Left lung (tissue), 10 donors: ENCODE measurements around the gene A3GALT2. TPM values are rescaled to one million over a fixed set of nuclear protein-coding genes. Genes with fewer than 3 reads are reported as not detected.

Source experiments
- ATAC-seq: fragments of 200-7000 bp; cut with Tn5 transposase; one replicate; pipeline ENCODE4 v1.9.1; 2020; ENCODE audit warnings: moderate library complexity
- DNase-seq, 4 donors: peaks; one replicate each; pipeline ENCODE4 v3.0.0-alpha.2; 2013 to 2020
- H3K27ac ChIP-seq, 2 donors: fragments of 200-600 bp; sonication (generic) in 1 of 2; one replicate each; pipeline versions ENCODE4 v1.5.0 to v1.8.0; 2020 to 2021
- H3K27me3 ChIP-seq, 2 donors: fragments of 200-600 bp; sonication (generic) in 1 of 2; one replicate each; pipeline versions ENCODE4 v1.5.0 to v1.8.0; 2020 to 2021
- H3K36me3 ChIP-seq, 2 donors: fragments of 200-600 bp; sonication (generic) in 1 of 2; one replicate each; pipeline versions ENCODE4 v1.5.0 to v1.8.0; 2020 to 2021
- H3K4me1 ChIP-seq, 2 donors: fragments of 200-600 bp; one replicate each; pipeline ENCODE4 v1.8.0; 2021
- H3K4me3 ChIP-seq, 2 donors: fragments of 200-600 bp; sonication (generic) in 1 of 2; one replicate each; pipeline versions ENCODE4 v1.5.0 to v1.8.0; 2020 to 2021; ENCODE audit warnings: mild to moderate bottlenecking in 1 of 2
- H3K9me3 ChIP-seq, 2 donors: fragments of 200-600 bp; sonication (generic) in 1 of 2; one replicate each; pipeline versions ENCODE4 v1.5.0 to v1.8.0; 2020 to 2021
- intact Hi-C, 2 donors: fragments of 100-400 bp; cut with DNase I; formaldehyde crosslinking; loops; one replicate each; pipeline versions ENCODE4 v1.11.2 to v1.14.2; 2022
- polyA plus RNA-seq, 6 donors: library from polyadenylated mRNA; unstranded; fragments of 120-200 nt; gene quantifications; one replicate each; pipeline ENCODE4 v1.2.1, GENCODE V29; 2013; ENCODE audit not compliant: insufficient read length in 6 of 6
- total RNA-seq, 2 donors: library from RNA; stranded (reverse); fragmentation: NEBNext Ultra II Directional; extraction: Animal tissue kit (Norgen Biotek cat#: 25700); gene quantifications; one replicate each; pipeline ENCODE4 v1.2.1, GENCODE V29; 2021
- TF ChIP-seq, protein P1 (sequence below), 2 donors: fragments of 200-600 bp; sonication (generic) in 1 of 2; IDR thresholded peaks; one replicate each; pipeline versions ENCODE4 v1.5.0 to v1.8.0; 2021; ENCODE audit warnings: antibody characterized with exemption in 2 of 2
- donor health status: DM: no; HTN: yes; CAD: no.
- donor health status: DM: no; HTN: no; CAD: no.

A3GALT2 gene
- total and polyA plus RNA-seq, 8 donors, result 0.25 to 0.28 (median 0.25) TPM; not detected in 5

DNA sequence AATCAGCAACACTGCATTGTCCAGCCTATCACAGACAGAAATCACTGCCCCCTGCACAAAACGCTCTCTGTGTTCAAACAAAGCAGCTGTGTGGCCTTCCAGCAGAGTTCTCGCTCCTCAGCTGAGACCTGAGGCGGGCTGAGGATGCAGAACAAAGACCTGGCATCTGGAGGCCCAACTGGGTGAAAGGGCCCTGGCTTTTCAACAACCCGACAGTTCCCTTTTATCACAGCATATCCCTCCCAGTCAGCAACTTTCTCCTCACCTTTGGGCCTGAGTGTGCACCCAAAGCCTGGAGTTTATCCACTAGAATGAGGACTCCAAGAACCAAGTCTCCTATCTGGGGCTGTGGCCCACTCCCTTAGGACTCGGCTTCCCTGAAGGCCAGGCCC is 42.6 kb upstream of the A3GALT2 start:
- no peak for DNase-seq
- Histone ChIP-seq H3K4me1 (peaks cover 3 to 49% of the 10 kb centered on the region in 2 donors), H3K4me3 (no peak overlapping the region), H3K27me3 (no peaks in the 10 kb centered on the region), H3K9me3 (no peaks in the 10 kb centered on the region), H3K27ac (no peak overlapping the region), H3K36me3 (no peaks in the 10 kb centered on the region)
- ATAC-seq, result no peak
- intact Hi-C loops, result loop anchor here in 1 of 2 donors (10.0 kb wide), 1 partner anchor 139 kb away; no protein-coding TSS in a partner anchor
- TF ChIP-seq, protein P1, sequence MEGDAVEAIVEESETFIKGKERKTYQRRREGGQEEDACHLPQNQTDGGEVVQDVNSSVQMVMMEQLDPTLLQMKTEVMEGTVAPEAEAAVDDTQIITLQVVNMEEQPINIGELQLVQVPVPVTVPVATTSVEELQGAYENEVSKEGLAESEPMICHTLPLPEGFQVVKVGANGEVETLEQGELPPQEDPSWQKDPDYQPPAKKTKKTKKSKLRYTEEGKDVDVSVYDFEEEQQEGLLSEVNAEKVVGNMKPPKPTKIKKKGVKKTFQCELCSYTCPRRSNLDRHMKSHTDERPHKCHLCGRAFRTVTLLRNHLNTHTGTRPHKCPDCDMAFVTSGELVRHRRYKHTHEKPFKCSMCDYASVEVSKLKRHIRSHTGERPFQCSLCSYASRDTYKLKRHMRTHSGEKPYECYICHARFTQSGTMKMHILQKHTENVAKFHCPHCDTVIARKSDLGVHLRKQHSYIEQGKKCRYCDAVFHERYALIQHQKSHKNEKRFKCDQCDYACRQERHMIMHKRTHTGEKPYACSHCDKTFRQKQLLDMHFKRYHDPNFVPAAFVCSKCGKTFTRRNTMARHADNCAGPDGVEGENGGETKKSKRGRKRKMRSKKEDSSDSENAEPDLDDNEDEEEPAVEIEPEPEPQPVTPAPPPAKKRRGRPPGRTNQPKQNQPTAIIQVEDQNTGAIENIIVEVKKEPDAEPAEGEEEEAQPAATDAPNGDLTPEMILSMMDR (IDR thresholded peaks at IDR 0.05), result no peak

DNA sequence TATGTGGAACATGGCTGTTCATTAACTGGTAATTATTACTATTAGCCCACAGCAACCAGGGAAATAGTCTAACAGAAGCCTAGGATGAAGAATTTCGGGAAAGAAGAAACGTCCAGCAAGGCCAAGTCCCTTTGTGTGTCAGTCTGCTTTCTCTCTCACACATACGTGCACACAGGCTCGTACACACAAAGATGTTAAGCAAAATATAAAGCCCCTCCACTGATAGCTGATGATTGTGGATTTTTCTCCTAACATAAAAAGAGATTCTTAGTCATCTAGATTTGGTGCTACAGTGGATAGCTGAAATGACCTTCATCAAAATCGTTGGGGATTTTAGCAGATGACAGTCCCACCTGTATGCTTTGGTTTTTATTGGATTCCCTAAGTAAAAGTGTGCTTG is 42.1 kb upstream of the A3GALT2 start:
- ATAC-seq (no peak), DNase-seq (no peak)
- H3K27ac ChIP-seq, result no peak overlapping the region
- intact Hi-C loops, result loop anchor here in 1 of 2 donors (10.0 kb wide), 1 partner anchor 138 kb away; no protein-coding TSS in a partner anchor
- no peaks in the 10 kb centered on the region for H3K36me3 ChIP-seq
- no peaks in the 10 kb centered on the region for H3K9me3 ChIP-seq
- TF ChIP-seq, protein P1 (IDR thresholded peaks at IDR 0.05), result no peak
- H3K4me1 ChIP-seq, result peaks cover 3 to 45% of the 10 kb centered on the region in 2 donors
- H3K27me3 ChIP-seq, result no peaks in the 10 kb centered on the region
- H3K4me3 ChIP-seq, result no peak overlapping the region

DNA sequence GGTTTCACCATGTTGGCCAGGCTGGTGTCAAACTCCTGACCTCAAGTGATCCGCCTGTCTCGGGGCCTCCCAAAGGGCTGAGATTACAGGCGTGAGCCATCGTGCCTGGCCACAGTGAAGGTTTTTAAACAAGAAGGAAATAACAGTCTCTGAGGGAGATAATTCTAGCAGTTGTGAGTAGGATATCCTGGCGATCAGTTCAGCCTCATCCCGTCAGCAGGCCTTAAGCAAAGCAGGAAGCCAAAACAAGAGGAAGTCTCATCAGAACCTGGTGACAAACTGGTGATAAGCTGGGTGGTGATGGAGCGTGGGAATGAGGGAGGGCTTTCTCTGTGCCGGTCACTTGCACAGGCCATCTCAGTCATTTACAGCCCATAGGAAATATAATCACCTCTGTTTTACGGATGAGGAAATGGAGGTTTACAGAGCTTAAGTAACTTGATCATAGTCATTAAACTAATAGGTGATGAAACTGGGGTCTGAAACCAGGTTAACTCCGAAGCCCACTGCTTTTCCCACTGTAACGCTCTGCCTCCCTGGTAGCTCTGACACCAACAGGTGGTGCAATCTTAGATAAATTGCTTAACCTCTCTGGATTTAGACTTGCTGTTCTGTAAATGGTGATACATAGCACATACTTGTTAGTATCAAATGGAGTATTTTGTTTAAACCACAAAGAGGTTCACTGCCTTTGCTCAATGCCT is 40.8 kb upstream of the A3GALT2 start:
- Histone ChIP-seq H3K4me3 (no peak overlapping the region), H3K36me3 (no peaks in the 10 kb centered on the region), H3K27me3 (no peaks in the 10 kb centered on the region), H3K4me1 (peaks cover 3 to 32% of the 10 kb centered on the region in 2 donors), H3K27ac (peak overlapping the region in 1 of 2 donors; percentile 11), H3K9me3 (no peaks in the 10 kb centered on the region)
- ATAC-seq (peak; percentile 20), DNase-seq (peak in 1 of 4 donors; percentile 29)
- TF ChIP-seq, protein P1 (IDR thresholded peaks at IDR 0.05), result no peak
- intact Hi-C loops, result loop anchor here in 1 of 2 donors (10.0 kb wide), 1 partner anchor 137 kb away; no protein-coding TSS in a partner anchor

GRCh38 chr1:33360367-33360766 is 39.5 kb upstream of the A3GALT2 start:
- no peaks in the 10 kb centered on the region for H3K27me3 ChIP-seq
- no peak for DNase-seq
- TF ChIP-seq, protein P1 (IDR thresholded peaks at IDR 0.05), result no peak
- H3K36me3 ChIP-seq, result no peaks in the 10 kb centered on the region
- no peak for ATAC-seq
- H3K4me3 ChIP-seq, result no peak overlapping the region
- no peak overlapping the region for H3K27ac ChIP-seq
- intact Hi-C loops, result loop anchor here in 1 of 2 donors (10.0 kb wide), 1 partner anchor 136 kb away; no protein-coding TSS in a partner anchor
- H3K9me3 ChIP-seq, result no peaks in the 10 kb centered on the region
- peaks cover 0 to 27% of the 10 kb centered on the region in 2 donors for H3K4me1 ChIP-seq

GRCh38 chr1:33359931-33360330 is 39.0 kb upstream of the A3GALT2 start:
- ATAC-seq (peak; percentile 4), DNase-seq (no peak)
- Histone ChIP-seq H3K9me3 (no peaks in the 10 kb centered on the region), H3K27me3 (no peaks in the 10 kb centered on the region), H3K27ac (no peak overlapping the region), H3K36me3 (peaks cover 0 to 1% of the 10 kb centered on the region in 2 donors), H3K4me1 (peaks cover 0 to 27% of the 10 kb centered on the region in 2 donors), H3K4me3 (no peak overlapping the region)
- TF ChIP-seq, protein P1 (IDR thresholded peaks at IDR 0.05), result no peak
- intact Hi-C loops, result loop anchor here in 1 of 2 donors (10.0 kb wide), 1 partner anchor 135 kb away; no protein-coding TSS in a partner anchor
